ENCODE measurements around the gene TMEM63A. TPM values are rescaled to one million over a fixed set of nuclear protein-coding genes. Genes with fewer than 3 reads are reported as not detected.
A peak's percentile ranks its signal among the peaks of the same experiment; 100 is the strongest.
"Not testable (repeated sequence)": the region's sequence is repeated elsewhere in the genome, so short reads cannot be mapped to it uniquely, and the experiment has no call there.

Gene TMEM63A
- polyA plus RNA-seq (2011; rRNA removed) (25.3 and 41.8 TPM in 2 replicates), polyA minus RNA-seq (2011; rRNA and poly(A)+ RNA removed) (24.0 and 27.7 TPM in 2 replicates)

- H3K36me3 ChIP-seq (ENCODE audit: control insufficient read depth, insufficient read depth, low read length) = no peaks in the 10 kb centered on the region; the same call in none of the 2 replicates
- POLR2A ChIA-PET = interaction anchor here (0.6 kb wide), 2 partner anchors 48 to 80 kb away, joined by 3 to 4 read pairs; no protein-coding TSS in a partner anchor
- peak within 1 kb of the TSS; percentile 57 for H3K4me3 ChIP-seq (ENCODE audit: low read depth, low read length)
- CTCF ChIA-PET = interaction anchor here (0.9 to 2.5 kb wide), 12 partner anchors 15 to 422 kb away, joined by 3 to 9 read pairs (median 4); partner anchors contain the start of gene SRP9
- TF ChIP-seq CTCF (IDR thresholded peaks at IDR 0.05; ENCODE audit: insufficient read depth, low read depth, low read length) = peak; percentile 46
- no peak for DNase-seq (ENCODE audit: low read depth)
- H3K27me3 ChIP-seq (ENCODE audit: control insufficient read depth, insufficient read depth, low read length) = no peaks in the 10 kb centered on the region
Observed at GRCh38 chr1:225881959-225882693, at the start of gene TMEM63A. TMEM63A (minus strand) TSS chr1:225882380; CDS start chr1:225877580, 4,800 bp downstream.

- POLR2A ChIA-PET = no interaction called here
- CTCF ChIA-PET = interaction anchor here (1.2 kb wide), 1 partner anchor 10 kb away, joined by 3 read pairs; the partner anchor contains the start of gene LEFTY2
- no peak for TF ChIP-seq CTCF (IDR thresholded peaks at IDR 0.05; ENCODE audit: insufficient read depth, low read depth, low read length)
Observed at GRCh38 chr1:225931270-225932136, 49.3 kb upstream of the TMEM63A start.

GRCh38 chr1:225930566-225930965 is 48.4 kb upstream of the TMEM63A start:
- POLR2A ChIA-PET = no interaction called here
- no peak for DNase-seq (ENCODE audit: low read depth)
- TF ChIP-seq CTCF (IDR thresholded peaks at IDR 0.05; ENCODE audit: insufficient read depth, low read depth, low read length) = no peak
- CTCF ChIA-PET = no interaction called here
- Histone ChIP-seq H3K36me3 (ENCODE audit: control insufficient read depth, insufficient read depth, low read length) (no peaks in the 10 kb centered on the region), H3K4me3 (ENCODE audit: low read depth, low read length) (no peak overlapping the region), H3K27me3 (ENCODE audit: control insufficient read depth, insufficient read depth, low read length) (no peaks in the 10 kb centered on the region)

More at GRCh38 chr1:225931270-225932136, 49.3 kb upstream of the TMEM63A start:
- no peak for DNase-seq (ENCODE audit: low read depth)
- Histone ChIP-seq H3K4me3 (ENCODE audit: low read depth, low read length) (no peak overlapping the region), H3K27me3 (ENCODE audit: control insufficient read depth, insufficient read depth, low read length) (no peaks in the 10 kb centered on the region), H3K36me3 (ENCODE audit: control insufficient read depth, insufficient read depth, low read length) (no peaks in the 10 kb centered on the region)

GRCh38 chr1:225929462-225929861 is 47.3 kb upstream of the TMEM63A start:
- CTCF ChIA-PET = interaction anchor here (1.2 kb wide), 1 partner anchor 453 kb away, joined by 3 read pairs; no protein-coding TSS in a partner anchor
- H3K4me3 ChIP-seq (ENCODE audit: low read depth, low read length); POLR2A ChIA-PET: not testable (repeated sequence)

GRCh38 chr1:225928186-225929175 is 46.3 kb upstream of the TMEM63A start:
- no peak for TF ChIP-seq CTCF (IDR thresholded peaks at IDR 0.05; ENCODE audit: insufficient read depth, low read depth, low read length)
- DNase-seq (ENCODE audit: low read depth) = no peak
- Histone ChIP-seq H3K4me3 (ENCODE audit: low read depth, low read length) (no peak overlapping the region), H3K27me3 (ENCODE audit: control insufficient read depth, insufficient read depth, low read length) (no peaks in the 10 kb centered on the region), H3K36me3 (ENCODE audit: control insufficient read depth, insufficient read depth, low read length) (no peaks in the 10 kb centered on the region)
- ChIA-PET CTCF (interaction anchor here (1.2 kb wide), 1 partner anchor 452 kb away, joined by 3 read pairs; no protein-coding TSS in a partner anchor), POLR2A (no interaction called here)

More at GRCh38 chr1:225929462-225929861, 47.3 kb upstream of the TMEM63A start:
- H3K27me3 ChIP-seq (ENCODE audit: control insufficient read depth, insufficient read depth, low read length); DNase-seq (ENCODE audit: low read depth); H3K36me3 ChIP-seq (ENCODE audit: control insufficient read depth, insufficient read depth, low read length): not testable (repeated sequence)
